ENCODE data around the gene KCTD14.
"Not testable (repeated sequence)": the region's sequence is repeated elsewhere in the genome, so short reads cannot be mapped to it uniquely, and the experiment has no call there.

The KCTD14 gene

GRCh38 chr11:78048561-78048960 is 25.5 kb upstream of the KCTD14 start:
- no peak for DNase-seq (ENCODE audit: low spot score)
- in situ Hi-C loops (cut with MboI; ENCODE audit: low sequenced_read_pairs, unreplicated experiment), result no loop called here
- no peak for TF ChIP-seq CTCF (IDR thresholded peaks at IDR 0.05; ENCODE audit: borderline replicate concordance, control extremely low read depth, extremely low read depth, insufficient read depth, missing control alignments)

DNA sequence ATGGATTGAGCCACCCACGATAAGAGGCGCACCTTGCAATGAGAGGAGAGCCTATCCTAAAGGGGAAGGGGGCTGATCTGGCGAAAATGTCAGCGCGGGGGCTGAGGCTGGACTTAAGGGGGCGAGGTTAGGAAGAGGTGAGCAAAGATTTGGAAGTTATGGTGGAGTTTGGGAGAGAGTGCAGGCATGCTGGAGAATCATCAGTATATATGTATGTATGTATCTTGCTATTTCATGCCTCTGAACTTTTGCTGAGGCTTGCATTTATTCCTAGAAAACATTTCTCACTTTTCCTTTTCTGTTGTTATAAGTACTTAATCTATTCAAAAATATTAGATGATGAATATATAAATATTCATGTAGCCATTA is 23.4 kb upstream of the KCTD14 start:
- no peak for DNase-seq (ENCODE audit: low spot score)
- TF ChIP-seq CTCF (IDR thresholded peaks at IDR 0.05; ENCODE audit: borderline replicate concordance, control extremely low read depth, extremely low read depth, insufficient read depth, missing control alignments), result no peak
- in situ Hi-C loops (cut with MboI; ENCODE audit: low sequenced_read_pairs, unreplicated experiment), result no loop called here

DNA sequence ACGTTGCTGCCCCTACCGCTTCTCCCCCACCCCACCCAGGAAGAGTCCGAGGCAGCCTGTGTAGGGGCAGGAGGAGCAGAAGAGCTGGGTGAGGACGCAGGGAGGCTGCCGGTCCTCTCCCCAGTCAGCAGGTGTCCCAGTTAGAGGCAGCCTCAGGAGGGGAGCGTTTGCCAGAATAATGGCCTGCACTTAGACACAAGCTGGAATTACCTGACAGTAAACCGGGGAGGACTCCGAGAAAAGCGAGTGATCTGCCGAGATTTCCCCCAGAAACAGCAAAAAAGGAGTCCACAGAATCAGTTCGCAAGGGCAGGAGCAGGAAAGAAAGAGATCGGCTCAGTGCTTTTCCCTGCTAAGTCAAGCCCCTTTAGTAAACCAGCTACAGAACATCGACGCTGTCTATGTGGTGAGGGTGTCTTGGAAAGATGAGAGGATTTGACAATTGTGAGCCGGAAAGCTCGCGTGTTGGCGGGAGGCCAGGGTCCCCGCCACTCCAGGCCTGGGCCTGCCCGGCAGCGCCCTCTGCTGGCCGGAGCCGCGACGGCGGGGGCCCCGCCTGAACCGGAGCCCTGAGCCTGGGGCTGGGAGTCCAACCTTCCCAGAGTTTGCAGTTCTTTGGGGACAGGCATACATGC is 22.9 kb upstream of the KCTD14 start:
- DNase-seq (ENCODE audit: low spot score), result peak; percentile 90
- in situ Hi-C loops (cut with MboI; ENCODE audit: low sequenced_read_pairs, unreplicated experiment), result no loop called here
- TF ChIP-seq CTCF (IDR thresholded peaks at IDR 0.05; ENCODE audit: borderline replicate concordance, control extremely low read depth, extremely low read depth, insufficient read depth, missing control alignments), result peak; percentile 99

DNA sequence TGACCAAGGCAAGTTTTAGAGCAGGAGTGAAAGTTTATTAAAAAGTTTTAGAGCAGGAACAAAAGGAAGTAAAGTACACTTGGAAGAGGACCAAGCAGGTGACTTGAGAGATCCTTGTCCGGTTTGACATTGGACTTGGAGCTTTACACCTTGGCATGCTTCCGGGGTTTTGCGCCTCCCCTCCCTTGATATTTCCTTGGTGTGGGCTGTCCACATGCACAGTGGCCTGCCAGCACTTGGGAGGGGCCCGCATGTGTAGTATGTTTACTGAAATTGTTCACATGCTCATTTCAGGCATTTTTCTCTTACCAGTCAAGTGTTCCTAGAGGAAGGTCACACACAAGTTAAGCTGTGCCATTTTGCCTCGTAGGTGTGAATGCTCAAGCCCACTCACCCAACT is 21.6 kb upstream of the KCTD14 start:
- no peak for DNase-seq (ENCODE audit: low spot score)
- no peak for TF ChIP-seq CTCF (IDR thresholded peaks at IDR 0.05; ENCODE audit: borderline replicate concordance, control extremely low read depth, extremely low read depth, insufficient read depth, missing control alignments)
- in situ Hi-C loops (cut with MboI; ENCODE audit: low sequenced_read_pairs, unreplicated experiment), result no loop called here

DNA sequence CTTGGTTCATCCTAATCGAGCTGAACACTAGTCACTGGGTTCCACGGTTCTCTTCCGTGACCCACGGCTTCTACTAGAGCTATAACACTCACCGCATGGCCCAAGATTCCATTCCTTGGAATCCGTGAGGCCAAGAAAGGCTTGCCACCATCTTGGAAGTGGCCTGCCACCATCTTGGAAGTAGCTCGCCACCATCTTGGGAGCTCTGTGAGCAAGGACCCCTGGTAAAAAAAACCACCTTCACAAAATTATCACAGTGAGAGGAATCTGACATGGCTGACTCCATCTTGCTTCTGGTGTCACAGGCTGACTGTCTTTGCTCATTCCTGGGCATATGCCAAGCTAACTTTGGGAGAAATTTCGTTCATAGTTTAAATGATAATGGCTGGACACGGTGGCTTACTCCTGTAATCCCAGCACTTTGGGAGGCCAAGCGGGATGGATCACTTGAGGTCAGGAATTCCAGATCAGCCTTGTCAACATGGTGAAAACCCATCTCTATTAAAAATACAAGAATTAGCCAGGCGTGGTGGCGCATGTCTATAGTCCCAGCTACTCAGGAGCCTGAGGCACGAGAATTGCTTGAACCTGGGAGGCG is 18.9 kb upstream of the KCTD14 start:
- in situ Hi-C loops (cut with MboI; ENCODE audit: low sequenced_read_pairs, unreplicated experiment), result no loop called here
- TF ChIP-seq CTCF (IDR thresholded peaks at IDR 0.05; ENCODE audit: borderline replicate concordance, control extremely low read depth, extremely low read depth, insufficient read depth, missing control alignments), result no peak
- DNase-seq (ENCODE audit: low spot score), result no peak

- in situ Hi-C loops (cut with MboI; ENCODE audit: low sequenced_read_pairs, unreplicated experiment), result not testable (repeated sequence)
Measured at GRCh38 chr11:78041380-78041719, 18.3 kb upstream of the KCTD14 start.

GRCh38 chr11:78040691-78041379 is 17.8 kb upstream of the KCTD14 start:
- DNase-seq (ENCODE audit: low spot score), result no peak
- TF ChIP-seq CTCF (IDR thresholded peaks at IDR 0.05; ENCODE audit: borderline replicate concordance, control extremely low read depth, extremely low read depth, insufficient read depth, missing control alignments), result no peak
- in situ Hi-C loops (cut with MboI; ENCODE audit: low sequenced_read_pairs, unreplicated experiment), result no loop called here

More at GRCh38 chr11:78041380-78041719, 18.3 kb upstream of the KCTD14 start:
- not testable (repeated sequence) for DNase-seq (ENCODE audit: low spot score)
